Fibroblast of the aortic adventitia (primary cell): ENCODE measurements around the gene DNAL1. TPM values are rescaled to one million over a fixed set of nuclear protein-coding genes. Genes with fewer than 3 reads are reported as not detected.
"Not testable (repeated sequence)": the region's sequence is repeated elsewhere in the genome, so short reads cannot be mapped to it uniquely, and the experiment has no call there.

Source experiments
- DNase-seq: peaks from one replicate; pipeline ENCODE4 v3.0.0-alpha.2; 2010; ENCODE audit warnings: low read depth
- H3K4me3 ChIP-seq: 2 replicates; pipeline ENCODE4 v1.5.1; 2011; ENCODE audit warnings: low read depth, mild to moderate bottlenecking, control low read depth, low read length, moderate library complexity
- CTCF ChIP-seq: IDR thresholded peaks from 2 replicates; pipeline ENCODE4 v1.5.1; 2011; ENCODE audit warnings: mild to moderate bottlenecking, low read length, control low read depth, inconsistent platforms; ENCODE audit not compliant: insufficient read depth
- total RNA-seq: library from RNA; depleted of rRNA; stranded (reverse); fragments of >200 nt; gene quantifications from 2 replicates; pipeline ENCODE4 v1.2.3, GENCODE V29; 2012; ENCODE audit warnings: low replicate concordance

DNAL1 gene
- total RNA-seq, 1 donor = 12.7 TPM

DNA sequence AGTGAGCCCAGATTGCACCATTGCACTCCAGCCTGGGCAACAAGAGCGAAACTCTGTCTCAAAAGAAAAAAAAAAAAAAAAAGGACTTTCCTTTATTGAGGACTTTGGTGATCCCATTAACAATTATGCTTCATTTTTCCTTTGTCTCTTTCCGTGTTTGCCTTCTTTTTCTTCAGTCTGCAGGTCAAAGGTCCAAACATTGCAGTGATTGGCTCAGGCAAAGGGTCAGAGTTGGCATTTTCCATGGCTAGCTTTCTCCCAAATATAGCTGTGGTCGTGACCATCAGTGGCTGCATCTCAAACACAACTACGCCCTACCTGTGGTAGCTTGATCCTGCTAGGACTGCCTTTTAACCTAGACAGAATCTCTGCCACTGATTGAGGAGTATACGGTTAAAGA lies 7.0 kb upstream of the DNAL1 start:
- H3K4me3 ChIP-seq = no peak overlapping the region
- no peak for DNase-seq
- TF ChIP-seq CTCF = no peak

- H3K4me3 ChIP-seq = no peak overlapping the region
- TF ChIP-seq CTCF = no peak
These were observed 3.9 kb upstream of the DNAL1 start for GRCh38 chr14:73640796-73641365.

GRCh38 chr14:73645248-73645610 lies 443 bp downstream of the DNAL1 start:
- no peak for DNase-seq
- peak overlapping the region; percentile 99 for H3K4me3 ChIP-seq
- TF ChIP-seq CTCF = no peak

More at GRCh38 chr14:73640796-73641365, 3.9 kb upstream of the DNAL1 start:
- DNase-seq = no peak

- no peak for TF ChIP-seq CTCF
- no peak overlapping the region for H3K4me3 ChIP-seq
- DNase-seq = no peak
These were observed 6.2 kb downstream of the DNAL1 start for GRCh38 chr14:73651005-73651404.

DNA sequence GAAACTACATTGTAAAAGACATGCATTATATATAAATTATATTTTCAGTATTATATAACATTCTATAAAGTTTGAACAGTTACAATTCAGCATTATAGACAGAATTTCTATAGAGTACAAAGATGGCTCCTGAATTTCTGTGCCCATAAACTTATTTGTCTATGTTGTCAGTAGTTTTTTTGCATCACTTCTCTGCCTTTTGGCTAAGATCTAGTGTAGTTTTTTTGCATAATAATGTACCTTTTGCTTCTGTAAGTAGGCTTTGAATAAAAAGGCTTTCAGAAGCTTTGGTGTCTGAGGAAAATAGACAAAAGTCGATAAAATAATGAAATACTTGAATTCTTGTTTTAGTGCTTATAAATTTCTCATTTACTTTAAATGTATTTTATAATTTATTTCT lies 11.1 kb downstream of the DNAL1 start:
- TF ChIP-seq CTCF = no peak
- no peak for DNase-seq
- no peak overlapping the region for H3K4me3 ChIP-seq

- not testable (repeated sequence) for H3K4me3 ChIP-seq, DNase-seq
These were observed 14.4 kb downstream of the DNAL1 start for GRCh38 chr14:73659202-73659601.

DNA sequence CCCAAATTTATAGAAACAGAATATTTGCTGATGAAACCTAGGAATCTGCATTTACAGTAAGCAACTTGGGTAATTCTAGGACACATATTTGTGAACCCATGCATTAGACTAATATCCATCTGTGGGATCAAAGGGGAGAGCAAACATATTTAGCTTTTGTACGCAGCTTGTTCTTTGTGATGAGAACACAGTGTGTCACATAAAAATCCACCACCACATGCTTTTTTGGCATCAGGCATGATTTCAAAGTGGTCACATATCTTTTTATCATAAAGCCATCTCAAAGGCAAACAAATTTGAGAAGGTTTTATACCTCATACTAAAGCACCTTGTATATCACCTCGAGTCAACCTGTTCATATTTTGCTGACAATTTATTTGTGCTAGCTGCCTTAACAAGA lies 15.7 kb downstream of the DNAL1 start:
- no peak for TF ChIP-seq CTCF
- DNase-seq = no peak
- no peak overlapping the region for H3K4me3 ChIP-seq
